Activated naive CD8-positive, alpha-beta T cell (primary cell): ENCODE measurements around the gene NCF2.

ENCODE experiments used
- H3K27ac Mint-ChIP-seq: one replicate; pipeline ENCODE4 v1.8.0; 2021; ENCODE audit warnings: mixed read lengths
- H3K27me3 Mint-ChIP-seq: one replicate; pipeline ENCODE4 v1.8.0; 2021; ENCODE audit warnings: mixed read lengths
- H3K36me3 Mint-ChIP-seq: one replicate; pipeline ENCODE4 v1.8.0; 2021; ENCODE audit warnings: mixed read lengths
- H3K4me1 Mint-ChIP-seq: one replicate; pipeline ENCODE4 v1.8.0; 2021; ENCODE audit warnings: low read depth, mixed read lengths
- H3K4me3 Mint-ChIP-seq: one replicate; pipeline ENCODE4 v1.8.0; 2021; ENCODE audit warnings: mild to moderate bottlenecking, mixed read lengths
- H3K9me3 Mint-ChIP-seq: one replicate; pipeline ENCODE4 v1.8.0; 2021; ENCODE audit warnings: low read depth, mixed read lengths

Gene NCF2

DNA sequence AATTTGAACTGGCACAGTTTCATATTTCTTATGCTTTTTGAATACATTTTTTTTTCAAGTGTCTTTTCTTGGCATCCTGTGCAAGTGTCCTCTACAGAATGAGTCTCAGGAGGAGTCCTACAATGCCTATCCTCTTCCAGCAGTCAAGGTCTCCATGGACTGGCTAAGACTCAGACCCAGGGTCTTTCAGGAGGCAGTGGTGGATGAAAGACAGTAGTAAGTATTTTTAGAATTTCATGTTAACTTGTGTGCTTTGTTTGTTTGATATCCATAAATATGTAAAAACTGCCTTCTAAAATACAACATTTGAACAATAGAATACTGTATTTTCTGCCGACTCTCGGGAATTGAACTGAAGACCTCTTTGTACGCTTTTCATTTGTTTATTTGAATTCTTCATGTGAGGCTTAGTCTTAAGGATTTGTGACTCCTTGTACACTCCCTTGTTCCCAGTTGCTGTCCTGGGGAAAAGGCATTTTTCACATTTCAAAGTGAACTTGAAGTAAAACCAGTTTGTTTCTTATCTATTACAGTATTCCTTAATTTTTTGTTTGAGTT lies 56.6 kb downstream of the NCF2 start:
- Mint-ChIP-seq H3K27me3 (no peaks in the 10 kb centered on the region), H3K4me3 (no peak overlapping the region), H3K9me3 (no peaks in the 10 kb centered on the region), H3K27ac (no peak overlapping the region), H3K36me3 (peaks cover 17% of the 10 kb centered on the region), H3K4me1 (no peaks in the 10 kb centered on the region)

- Mint-ChIP-seq H3K27me3 (no peaks in the 10 kb centered on the region), H3K27ac (no peak overlapping the region), H3K4me1 (no peaks in the 10 kb centered on the region), H3K4me3 (no peak overlapping the region), H3K9me3 (no peaks in the 10 kb centered on the region), H3K36me3 (peaks cover 2% of the 10 kb centered on the region)
Observed at GRCh38 chr1:183528577-183528976, 61.7 kb downstream of the NCF2 start.

GRCh38 chr1:183522104-183522503 lies 68.2 kb downstream of the NCF2 start:
- no peaks in the 10 kb centered on the region for H3K27me3 Mint-ChIP-seq
- H3K36me3 Mint-ChIP-seq: peaks cover 7% of the 10 kb centered on the region
- no peaks in the 10 kb centered on the region for H3K4me1 Mint-ChIP-seq
- H3K9me3 Mint-ChIP-seq: no peaks in the 10 kb centered on the region
- no peak overlapping the region for H3K27ac Mint-ChIP-seq
- H3K4me3 Mint-ChIP-seq: no peak overlapping the region

DNA sequence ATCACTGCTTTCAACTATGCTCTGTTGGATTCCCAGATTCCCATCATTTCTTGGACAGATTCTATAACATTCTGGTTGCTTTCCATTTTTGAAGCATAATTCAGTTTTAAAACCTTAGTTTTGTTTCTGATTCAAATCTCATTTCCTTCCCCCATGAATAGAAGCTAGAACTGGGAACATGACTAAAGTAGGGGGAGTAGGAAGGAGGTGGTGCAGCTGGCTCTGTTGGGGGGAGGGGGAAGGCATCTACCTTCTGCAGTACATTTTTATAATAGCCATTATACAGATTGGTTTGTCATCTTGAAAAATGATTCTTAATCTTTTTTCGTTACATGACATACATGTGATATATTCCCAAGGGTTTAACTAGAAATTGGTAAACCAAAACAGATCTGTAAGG lies 69.9 kb downstream of the NCF2 start:
- peaks cover 7% of the 10 kb centered on the region for H3K36me3 Mint-ChIP-seq
- no peaks in the 10 kb centered on the region for H3K27me3 Mint-ChIP-seq
- H3K4me3 Mint-ChIP-seq: no peak overlapping the region
- H3K27ac Mint-ChIP-seq: no peak overlapping the region
- H3K9me3 Mint-ChIP-seq: no peaks in the 10 kb centered on the region
- no peaks in the 10 kb centered on the region for H3K4me1 Mint-ChIP-seq

DNA sequence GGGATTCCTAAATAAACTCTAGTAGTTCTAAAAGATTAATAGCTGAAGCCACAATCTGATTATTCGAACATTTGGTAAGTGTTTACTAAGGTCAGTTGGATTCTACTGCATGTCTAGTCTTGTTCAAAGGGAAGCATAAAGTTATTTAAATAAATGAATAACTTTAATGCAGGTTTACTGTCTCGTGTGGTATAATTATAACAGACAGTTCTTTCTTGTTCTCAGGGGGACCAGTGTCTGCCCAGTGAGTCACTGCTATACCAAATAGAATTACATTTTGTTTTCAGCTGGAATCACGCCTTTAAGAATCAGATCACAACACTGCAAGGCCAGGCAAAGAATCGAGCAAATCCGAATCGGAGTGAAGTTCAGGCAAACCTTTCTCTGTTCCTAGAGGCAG lies 72.9 kb downstream of the NCF2 start:
- Mint-ChIP-seq H3K27me3 (no peaks in the 10 kb centered on the region), H3K27ac (no peak overlapping the region), H3K9me3 (no peaks in the 10 kb centered on the region), H3K4me1 (peaks cover 5% of the 10 kb centered on the region), H3K36me3 (peaks cover 7% of the 10 kb centered on the region), H3K4me3 (no peak overlapping the region)

- Mint-ChIP-seq H3K9me3 (no peaks in the 10 kb centered on the region), H3K4me3 (no peak overlapping the region), H3K27me3 (no peaks in the 10 kb centered on the region), H3K36me3 (peaks cover 7% of the 10 kb centered on the region), H3K27ac (no peak overlapping the region), H3K4me1 (peaks cover 11% of the 10 kb centered on the region)
Observed at GRCh38 chr1:183516725-183517124, 73.5 kb downstream of the NCF2 start.

- H3K4me3 Mint-ChIP-seq: no peak overlapping the region
- H3K4me1 Mint-ChIP-seq: peaks cover 20% of the 10 kb centered on the region
- peaks cover 3% of the 10 kb centered on the region for H3K36me3 Mint-ChIP-seq
- H3K9me3 Mint-ChIP-seq: no peaks in the 10 kb centered on the region
- peak overlapping the region; percentile 30 for H3K27ac Mint-ChIP-seq
- no peaks in the 10 kb centered on the region for H3K27me3 Mint-ChIP-seq
Observed at GRCh38 chr1:183515002-183515689, 75.1 kb downstream of the NCF2 start.

- H3K36me3 Mint-ChIP-seq: peaks cover 3% of the 10 kb centered on the region
- H3K27ac Mint-ChIP-seq: no peak overlapping the region
- peaks cover 24% of the 10 kb centered on the region for H3K4me1 Mint-ChIP-seq
- H3K9me3 Mint-ChIP-seq: no peaks in the 10 kb centered on the region
- no peaks in the 10 kb centered on the region for H3K27me3 Mint-ChIP-seq
- no peak overlapping the region for H3K4me3 Mint-ChIP-seq
Observed at GRCh38 chr1:183514235-183514634, 76.0 kb downstream of the NCF2 start.

GRCh38 chr1:183512450-183512849 lies 77.8 kb downstream of the NCF2 start:
- Mint-ChIP-seq H3K27ac (no peak overlapping the region), H3K4me3 (no peak overlapping the region), H3K27me3 (no peaks in the 10 kb centered on the region), H3K4me1 (peaks cover 33% of the 10 kb centered on the region), H3K9me3 (no peaks in the 10 kb centered on the region), H3K36me3 (peaks cover under 1% of the 10 kb centered on the region)

DNA sequence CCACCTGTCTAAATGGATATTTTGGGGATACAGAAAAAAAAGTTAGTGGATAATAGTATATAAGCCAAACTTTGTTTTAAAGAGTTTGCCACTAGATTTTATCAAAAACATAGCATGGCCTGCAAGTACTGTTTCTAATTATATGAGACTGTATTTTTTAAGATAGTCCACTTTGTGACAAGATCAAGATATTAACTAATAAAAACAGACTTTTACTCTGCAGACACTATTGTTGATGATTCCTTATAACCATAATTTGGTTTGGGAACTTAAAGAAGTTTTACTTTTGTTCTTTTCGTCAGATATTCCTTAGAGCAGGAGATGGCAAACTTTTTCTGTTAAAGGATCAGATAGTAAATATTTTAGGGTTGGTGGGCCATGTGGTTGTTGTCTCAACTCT lies 81.6 kb downstream of the NCF2 start:
- H3K36me3 Mint-ChIP-seq: no peaks in the 10 kb centered on the region
- H3K27me3 Mint-ChIP-seq: no peaks in the 10 kb centered on the region
- H3K4me1 Mint-ChIP-seq: peaks cover 33% of the 10 kb centered on the region
- no peak overlapping the region for H3K27ac Mint-ChIP-seq
- H3K9me3 Mint-ChIP-seq: no peaks in the 10 kb centered on the region
- no peak overlapping the region for H3K4me3 Mint-ChIP-seq

DNA sequence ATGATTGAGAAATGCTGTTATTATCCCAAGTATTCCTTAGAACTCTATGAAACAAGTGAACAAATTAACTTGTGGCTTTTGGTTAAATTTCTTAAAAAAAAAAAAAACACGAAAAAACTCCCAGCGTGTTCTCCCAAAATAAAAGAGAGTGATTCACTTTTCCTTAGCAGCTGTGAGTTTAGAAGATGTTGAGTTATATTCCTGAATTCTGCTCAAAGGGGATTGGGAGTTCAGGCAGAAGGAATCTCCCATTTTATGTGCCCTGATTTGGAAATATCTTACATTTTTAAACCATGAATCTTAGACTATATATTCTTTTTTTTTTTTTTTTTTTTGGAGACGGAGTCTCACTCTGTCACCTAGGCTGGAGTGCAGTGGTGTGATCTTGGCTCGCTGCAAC lies 83.7 kb downstream of the NCF2 start:
- H3K27ac Mint-ChIP-seq: no peak overlapping the region
- no peaks in the 10 kb centered on the region for H3K27me3 Mint-ChIP-seq
- peaks cover 46% of the 10 kb centered on the region for H3K4me1 Mint-ChIP-seq
- no peaks in the 10 kb centered on the region for H3K9me3 Mint-ChIP-seq
- H3K36me3 Mint-ChIP-seq: no peaks in the 10 kb centered on the region
- no peak overlapping the region for H3K4me3 Mint-ChIP-seq
